Measurements from ENCODE around the gene FFAR3. TPM values are rescaled to one million over a fixed set of nuclear protein-coding genes. Genes with fewer than 3 reads are reported as not detected.
A peak's percentile ranks its signal among the peaks of the same experiment; 100 is the strongest.

FFAR3 gene
- total and polyA plus RNA-seq, 2 of the 13 experiments (the other 11 are each of a cell fraction or from before 2014, with no cell fraction given) = not detected

- TF ChIP-seq, protein P1, sequence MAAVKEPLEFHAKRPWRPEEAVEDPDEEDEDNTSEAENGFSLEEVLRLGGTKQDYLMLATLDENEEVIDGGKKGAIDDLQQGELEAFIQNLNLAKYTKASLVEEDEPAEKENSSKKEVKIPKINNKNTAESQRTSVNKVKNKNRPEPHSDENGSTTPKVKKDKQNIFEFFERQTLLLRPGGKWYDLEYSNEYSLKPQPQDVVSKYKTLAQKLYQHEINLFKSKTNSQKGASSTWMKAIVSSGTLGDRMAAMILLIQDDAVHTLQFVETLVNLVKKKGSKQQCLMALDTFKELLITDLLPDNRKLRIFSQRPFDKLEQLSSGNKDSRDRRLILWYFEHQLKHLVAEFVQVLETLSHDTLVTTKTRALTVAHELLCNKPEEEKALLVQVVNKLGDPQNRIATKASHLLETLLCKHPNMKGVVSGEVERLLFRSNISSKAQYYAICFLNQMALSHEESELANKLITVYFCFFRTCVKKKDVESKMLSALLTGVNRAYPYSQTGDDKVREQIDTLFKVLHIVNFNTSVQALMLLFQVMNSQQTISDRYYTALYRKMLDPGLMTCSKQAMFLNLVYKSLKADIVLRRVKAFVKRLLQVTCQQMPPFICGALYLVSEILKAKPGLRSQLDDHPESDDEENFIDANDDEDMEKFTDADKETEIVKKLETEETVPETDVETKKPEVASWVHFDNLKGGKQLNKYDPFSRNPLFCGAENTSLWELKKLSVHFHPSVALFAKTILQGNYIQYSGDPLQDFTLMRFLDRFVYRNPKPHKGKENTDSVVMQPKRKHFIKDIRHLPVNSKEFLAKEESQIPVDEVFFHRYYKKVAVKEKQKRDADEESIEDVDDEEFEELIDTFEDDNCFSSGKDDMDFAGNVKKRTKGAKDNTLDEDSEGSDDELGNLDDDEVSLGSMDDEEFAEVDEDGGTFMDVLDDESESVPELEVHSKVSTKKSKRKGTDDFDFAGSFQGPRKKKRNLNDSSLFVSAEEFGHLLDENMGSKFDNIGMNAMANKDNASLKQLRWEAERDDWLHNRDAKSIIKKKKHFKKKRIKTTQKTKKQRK (IDR thresholded peaks at IDR 0.05; ENCODE audit: low read length) = no peak
- peak; percentile 94 for TF ChIP-seq DMAP1 (CRISPR knock-in tag; IDR thresholded peaks at IDR 0.05)
- no peak for TF ChIP-seq NCOA5 (CRISPR knock-in tag; IDR thresholded peaks at IDR 0.05)
- no peak for TF ChIP-seq CHD2 (IDR thresholded peaks at IDR 0.05; ENCODE audit: low read depth, low read length)
- TF ChIP-seq, protein P2, sequence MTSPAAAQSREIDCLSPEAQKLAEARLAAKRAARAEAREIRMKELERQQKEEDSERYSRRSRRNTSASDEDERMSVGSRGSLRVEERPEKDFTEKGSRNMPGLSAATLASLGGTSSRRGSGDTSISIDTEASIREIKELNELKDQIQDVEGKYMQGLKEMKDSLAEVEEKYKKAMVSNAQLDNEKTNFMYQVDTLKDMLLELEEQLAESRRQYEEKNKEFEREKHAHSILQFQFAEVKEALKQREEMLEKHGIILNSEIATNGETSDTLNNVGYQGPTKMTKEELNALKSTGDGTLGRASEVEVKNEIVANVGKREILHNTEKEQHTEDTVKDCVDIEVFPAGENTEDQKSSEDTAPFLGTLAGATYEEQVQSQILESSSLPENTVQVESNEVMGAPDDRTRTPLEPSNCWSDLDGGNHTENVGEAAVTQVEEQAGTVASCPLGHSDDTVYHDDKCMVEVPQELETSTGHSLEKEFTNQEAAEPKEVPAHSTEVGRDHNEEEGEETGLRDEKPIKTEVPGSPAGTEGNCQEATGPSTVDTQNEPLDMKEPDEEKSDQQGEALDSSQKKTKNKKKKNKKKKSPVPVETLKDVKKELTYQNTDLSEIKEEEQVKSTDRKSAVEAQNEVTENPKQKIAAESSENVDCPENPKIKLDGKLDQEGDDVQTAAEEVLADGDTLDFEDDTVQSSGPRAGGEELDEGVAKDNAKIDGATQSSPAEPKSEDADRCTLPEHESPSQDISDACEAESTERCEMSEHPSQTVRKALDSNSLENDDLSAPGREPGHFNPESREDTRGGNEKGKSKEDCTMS (CRISPR knock-in tag; conservative IDR thresholded peaks at IDR 0.05) = no peak
- TF ChIP-seq ZZZ3 (CRISPR knock-in tag; IDR thresholded peaks at IDR 0.05; ENCODE audit: borderline replicate concordance) = no peak
- peak; percentile 86 for TF ChIP-seq SAP130 (CRISPR knock-in tag; IDR thresholded peaks at IDR 0.05; ENCODE audit: low read depth)
- TF ChIP-seq EEA1 (CRISPR knock-in tag; IDR thresholded peaks at IDR 0.05; ENCODE audit: borderline replicate concordance) = 0 out of 2 replicates have a peak, but pooled peaks have one; percentile 49
- no peak for TF ChIP-seq HDAC6 (IDR thresholded peaks at IDR 0.05; ENCODE audit: low read depth, low read length)
- TF ChIP-seq, protein P3, sequence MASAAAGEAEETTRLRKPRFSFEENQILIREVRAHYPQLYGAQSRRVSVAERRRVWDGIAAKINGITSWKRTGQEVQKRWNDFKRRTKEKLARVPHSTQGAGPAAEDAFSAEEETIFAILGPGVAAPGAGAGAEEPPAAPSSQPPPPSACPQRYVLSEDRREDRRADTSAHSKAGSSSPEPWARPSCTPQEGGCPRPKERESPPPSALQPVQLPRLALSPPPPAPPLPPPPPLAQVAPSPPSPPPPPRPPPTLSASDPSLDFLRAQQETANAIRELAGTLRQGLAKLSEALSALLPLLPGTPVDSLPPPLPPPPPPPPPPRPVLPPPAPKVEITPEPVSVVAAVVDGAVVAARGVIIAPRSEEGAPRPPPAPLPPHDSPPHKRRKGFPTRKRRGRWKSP (CRISPR knock-in tag; IDR thresholded peaks at IDR 0.05) = no peak
- no peak for TF ChIP-seq ZNF235 (CRISPR knock-in tag; IDR thresholded peaks at IDR 0.05; ENCODE audit: borderline replicate concordance)
- no peak for TF ChIP-seq ZNF546 (CRISPR knock-in tag; conservative IDR thresholded peaks at IDR 0.05)
- TF ChIP-seq, protein P4, sequence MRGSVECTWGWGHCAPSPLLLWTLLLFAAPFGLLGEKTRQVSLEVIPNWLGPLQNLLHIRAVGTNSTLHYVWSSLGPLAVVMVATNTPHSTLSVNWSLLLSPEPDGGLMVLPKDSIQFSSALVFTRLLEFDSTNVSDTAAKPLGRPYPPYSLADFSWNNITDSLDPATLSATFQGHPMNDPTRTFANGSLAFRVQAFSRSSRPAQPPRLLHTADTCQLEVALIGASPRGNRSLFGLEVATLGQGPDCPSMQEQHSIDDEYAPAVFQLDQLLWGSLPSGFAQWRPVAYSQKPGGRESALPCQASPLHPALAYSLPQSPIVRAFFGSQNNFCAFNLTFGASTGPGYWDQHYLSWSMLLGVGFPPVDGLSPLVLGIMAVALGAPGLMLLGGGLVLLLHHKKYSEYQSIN (CRISPR knock-in tag; IDR thresholded peaks at IDR 0.05; ENCODE audit: borderline replicate concordance) = no peak
- TF ChIP-seq TARDBP (CRISPR knock-in tag; IDR thresholded peaks at IDR 0.05) = peak; percentile 38; the same call in 1 of the 2 replicates
- TF ChIP-seq ZSCAN21 (CRISPR knock-in tag; IDR thresholded peaks at IDR 0.05; ENCODE audit: borderline replicate concordance) = 0 out of 2 replicates have a peak, but pooled peaks have one; percentile 72
- TF ChIP-seq ZNF253 (CRISPR knock-in tag; IDR thresholded peaks at IDR 0.05; ENCODE audit: borderline replicate concordance) = no peak
- TF ChIP-seq, protein P5, sequence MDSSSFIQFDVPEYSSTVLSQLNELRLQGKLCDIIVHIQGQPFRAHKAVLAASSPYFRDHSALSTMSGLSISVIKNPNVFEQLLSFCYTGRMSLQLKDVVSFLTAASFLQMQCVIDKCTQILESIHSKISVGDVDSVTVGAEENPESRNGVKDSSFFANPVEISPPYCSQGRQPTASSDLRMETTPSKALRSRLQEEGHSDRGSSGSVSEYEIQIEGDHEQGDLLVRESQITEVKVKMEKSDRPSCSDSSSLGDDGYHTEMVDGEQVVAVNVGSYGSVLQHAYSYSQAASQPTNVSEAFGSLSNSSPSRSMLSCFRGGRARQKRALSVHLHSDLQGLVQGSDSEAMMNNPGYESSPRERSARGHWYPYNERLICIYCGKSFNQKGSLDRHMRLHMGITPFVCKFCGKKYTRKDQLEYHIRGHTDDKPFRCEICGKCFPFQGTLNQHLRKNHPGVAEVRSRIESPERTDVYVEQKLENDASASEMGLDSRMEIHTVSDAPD (CRISPR knock-in tag; IDR thresholded peaks at IDR 0.05) = no peak
- TF ChIP-seq KLF6 (CRISPR knock-in tag; IDR thresholded peaks at IDR 0.05) = no peak
- TF ChIP-seq GABPB1 (CRISPR knock-in tag; IDR thresholded peaks at IDR 0.05) = no peak
- TF ChIP-seq ZNF709 (CRISPR knock-in tag; IDR thresholded peaks at IDR 0.05) = peak; percentile 87
Measured at GRCh38 chr19:35380450-35381124, 22.3 kb downstream of the FFAR3 start (continued).
